GM23338 (cell line): ENCODE data around the gene NEU1. TPM values are rescaled to one million over a fixed set of nuclear protein-coding genes. Genes with fewer than 3 reads are reported as not detected.
"Not testable (repeated sequence)": the region's sequence is repeated elsewhere in the genome, so short reads cannot be mapped to it uniquely, and the experiment has no call there.

ENCODE experiments used
- ATAC-seq: fragments of 200-7000 bp; cut with Tn5 transposase; 3 replicates; pipeline ENCODE4 v1.9.1; 2020
- DNase-seq: peaks from one replicate; pipeline ENCODE4 v3.0.0-alpha.2; 2015; ENCODE audit warnings: low spot score
- H2AFZ ChIP-seq: fragments of 200-600 bp; sonication (generic); 2 replicates; pipeline ENCODE4 v1.8.0; 2016; ENCODE audit warnings: antibody characterized with exemption, mild to moderate bottlenecking, moderate library complexity
- H3F3A ChIP-seq: fragments of 200-600 bp; sonication (generic); replicated peaks from 2 replicates; pipeline ENCODE4 v1.8.0; 2017; ENCODE audit warnings: antibody characterized with exemption, mixed run types, low read depth
- H3K27ac ChIP-seq: fragments of 200-600 bp; sonication (generic); 2 replicates; pipeline ENCODE4 v1.6.1; 2016; ENCODE audit warnings: low read depth
- H3K27me3 ChIP-seq: fragments of 200-600 bp; sonication (generic); 2 replicates; pipeline ENCODE4 v1.8.0; 2016; ENCODE audit warnings: mild to moderate bottlenecking, mixed run types, moderate library complexity; ENCODE audit not compliant: insufficient read depth
- H3K36me3 ChIP-seq: fragments of 200-600 bp; sonication (generic); 2 replicates; pipeline ENCODE4 v1.8.0; 2016; ENCODE audit warnings: mild to moderate bottlenecking; ENCODE audit not compliant: insufficient read depth
- H3K4me1 ChIP-seq: fragments of 200-600 bp; sonication (generic); 2 replicates; pipeline ENCODE4 v1.8.0; 2016; ENCODE audit warnings: mild to moderate bottlenecking, moderate library complexity; ENCODE audit not compliant: insufficient read depth
- H3K4me2 ChIP-seq: fragments of 200-600 bp; sonication (generic); 2 replicates; pipeline ENCODE4 v1.7.1; 2017; ENCODE audit warnings: mixed run types
- H3K4me3 ChIP-seq: fragments of 200-600 bp; sonication (generic); 2 replicates; pipeline ENCODE4 v1.6.1; 2016; ENCODE audit warnings: mixed run types
- H3K79me2 ChIP-seq: fragments of 200-600 bp; sonication (generic); replicated peaks from 2 replicates; pipeline ENCODE4 v1.8.0; 2017; ENCODE audit warnings: mild to moderate bottlenecking; ENCODE audit not compliant: insufficient read depth
- H3K9me2 ChIP-seq: fragments of 200-600 bp; sonication (generic); 2 replicates; pipeline ENCODE4 v1.8.0; 2017; ENCODE audit not compliant: insufficient read depth
- H4K20me1 ChIP-seq: fragments of 200-600 bp; sonication (generic); replicated peaks from 2 replicates; pipeline ENCODE4 v1.8.0; 2017; ENCODE audit warnings: mild to moderate bottlenecking; ENCODE audit not compliant: insufficient read depth
- H3K27ac Mint-ChIP-seq: 2 replicates; pipeline ENCODE4 v1.8.0; 2020; ENCODE audit warnings: inconsistent platforms, mild to moderate bottlenecking, moderate library complexity, mixed read lengths
- H3K27me3 Mint-ChIP-seq: 3 replicates; pipeline ENCODE4 v1.8.0; 2022; ENCODE audit warnings: low read depth, mild to moderate bottlenecking, moderate library complexity, mixed read lengths, inconsistent platforms; ENCODE audit not compliant: insufficient read depth, poor library complexity
- H3K36me3 Mint-ChIP-seq: 3 replicates; pipeline ENCODE4 v1.8.0; 2021; ENCODE audit warnings: low read depth, mild to moderate bottlenecking, inconsistent platforms, moderate library complexity, mixed read lengths
- H3K4me1 Mint-ChIP-seq: 3 replicates; pipeline ENCODE4 v1.8.0; 2020; ENCODE audit warnings: mild to moderate bottlenecking, inconsistent platforms, mixed read lengths
- H3K4me3 Mint-ChIP-seq: 3 replicates; pipeline ENCODE4 v1.8.0; 2021; ENCODE audit warnings: moderate library complexity, mild to moderate bottlenecking, inconsistent platforms, mixed read lengths
- H3K9me3 Mint-ChIP-seq: 3 replicates; pipeline ENCODE4 v1.8.0; 2020; ENCODE audit warnings: moderate library complexity, mild to moderate bottlenecking, inconsistent platforms, mixed read lengths
- JUNB ChIP-seq: IDR thresholded peaks from one replicate; pipeline ENCODE4 v1.6.1; 2016; ENCODE audit warnings: antibody characterized with exemption; ENCODE audit not compliant: unreplicated experiment
- NANOG ChIP-seq: IDR thresholded peaks from 2 replicates; pipeline ENCODE4 v1.6.1; 2016; ENCODE audit warnings: antibody characterized with exemption, borderline replicate concordance
- POLR2AphosphoS5 ChIP-seq: IDR thresholded peaks from 2 replicates; pipeline ENCODE4 v1.6.1; 2016; ENCODE audit warnings: antibody characterized with exemption, low read depth
- STAT1 ChIP-seq: IDR thresholded peaks from one replicate; pipeline ENCODE4 v1.6.1; 2016; ENCODE audit warnings: antibody characterized with exemption; ENCODE audit not compliant: unreplicated experiment
- ZNF331 ChIP-seq: fragments of 250-450 bp; sonication (Bioruptor Pico); IDR thresholded peaks from 2 replicates; pipeline ENCODE4 v1.5.0; 2020; ENCODE audit warnings: low read depth, mild to moderate bottlenecking, moderate library complexity
- ZNF462 ChIP-seq: fragments of 250-450 bp; sonication (Bioruptor Pico); IDR thresholded peaks from 2 replicates; pipeline ENCODE4 v1.5.0; 2020; ENCODE audit warnings: mild to moderate bottlenecking, moderate library complexity
- polyA plus RNA-seq: library from polyadenylated mRNA; unstranded; fragments of >200 nt; fragmentation: Nextera tagmentation; extraction: Ambion mirVana; gene quantifications from 2 replicates; pipeline ENCODE4 v1.2.1, GENCODE V29; 2016
- total RNA-seq: library from RNA; depleted of rRNA; stranded (reverse); fragments of >200 nt; shearing (Covaris generic); gene quantifications from 2 replicates; pipeline ENCODE4 v1.2.3, GENCODE V29; 2014

Gene NEU1
- total and polyA plus RNA-seq, 2 experiments from 2014 or later = 31.4 to 47.4 TPM

GRCh38 chr6:31858707-31859106 lies 3.9 kb downstream of the NEU1 start (continued):
- TF ChIP-seq ZNF462 (CRISPR knock-in tag) (no peak), STAT1 (no peak), JUNB (no peak), POLR2AphosphoS5 (no peak), ZNF331 (no peak), NANOG (no peak)

- Mint-ChIP-seq H3K9me3 (peaks cover 16% of the 10 kb centered on the region), H3K36me3 (peaks cover 30% of the 10 kb centered on the region)
- H3K27ac Mint-ChIP-seq, H3K27me3 ChIP-seq, H2AFZ ChIP-seq, H3K27me3 Mint-ChIP-seq, H3K79me2 ChIP-seq, DNase-seq, H3K4me1 ChIP-seq, ATAC-seq, H3F3A ChIP-seq, H3K4me3 ChIP-seq, H4K20me1 ChIP-seq, H3K36me3 ChIP-seq, H3K4me2 ChIP-seq, H3K27ac ChIP-seq, H3K9me2 ChIP-seq, H3K4me1 Mint-ChIP-seq, H3K4me3 Mint-ChIP-seq: not testable (repeated sequence)
Measured at GRCh38 chr6:31857774-31858173, 4.8 kb downstream of the NEU1 start.

GRCh38 chr6:31851980-31852718 lies 10.5 kb downstream of the NEU1 start:
- DNase-seq (peak; percentile 58), ATAC-seq (peak; percentile 78)
- Histone ChIP-seq H3K4me2 (peak overlapping the region; percentile 78), H2AFZ (peak overlapping the region; percentile 92), H3K4me3 (peak overlapping the region; percentile 43), H3F3A (peaks cover 11% of the 10 kb centered on the region; the same call in 1 of the 2 replicates)
- not testable (repeated sequence) for H3K27me3 Mint-ChIP-seq, H3K9me2 ChIP-seq, H3K4me1 Mint-ChIP-seq, H3K27ac ChIP-seq, H3K27me3 ChIP-seq, H3K4me1 ChIP-seq, H3K4me3 Mint-ChIP-seq, H3K79me2 ChIP-seq, H4K20me1 ChIP-seq, H3K36me3 ChIP-seq, H3K27ac Mint-ChIP-seq
- H3K36me3 Mint-ChIP-seq = peaks cover 23% of the 10 kb centered on the region
- peaks cover 22% of the 10 kb centered on the region for H3K9me3 Mint-ChIP-seq
